ENCODE data around the gene MGAT5. TPM values are rescaled to one million over a fixed set of nuclear protein-coding genes. Genes with fewer than 3 reads are reported as not detected.

The MGAT5 gene
- total RNA-seq, 4 donors from 2014 or later: 16.3 to 37.8 (median 32.5) TPM

GRCh38 chr2:134426721-134427120 lies 172.8 kb downstream of the MGAT5 start:
- WGBS, 2 donors: 95 to 97% methylated on average over 3 of the region's 3 CpGs
- no peak for DNase-seq (ENCODE audit: low spot score in 2 of 2)
- TF ChIP-seq CTCF (IDR thresholded peaks at IDR 0.05) (no peak), POLR2A (IDR thresholded peaks at IDR 0.05) (no peak)
- H3K4me3 ChIP-seq (ENCODE audit: low read depth, poor library complexity, severe bottlenecking): no peak overlapping the region
- intact Hi-C loops (cut with DNase I; ENCODE audit: low total_unique reads): no loop called here

GRCh38 chr2:134429886-134430285 lies 176.0 kb downstream of the MGAT5 start:
- 90 to 96% methylated on average over 4 of the region's 4 CpGs for WGBS, 2 donors
- TF ChIP-seq CTCF (IDR thresholded peaks at IDR 0.05): no peak
- intact Hi-C loops (cut with DNase I; ENCODE audit: low total_unique reads): no loop called here
- no peak for DNase-seq (ENCODE audit: low spot score in 2 of 2)
- H3K4me3 ChIP-seq (ENCODE audit: low read depth, poor library complexity, severe bottlenecking): no peak overlapping the region

GRCh38 chr2:134431838-134432434 lies 178.1 kb downstream of the MGAT5 start:
- TF ChIP-seq POLR2A (IDR thresholded peaks at IDR 0.05): no peak
- intact Hi-C loops (cut with DNase I; ENCODE audit: low total_unique reads): no loop called here
- DNase-seq (ENCODE audit: low spot score in 2 of 2): no peak
- WGBS, 2 donors: 81 to 90% methylated on average over 2 of the region's 2 CpGs
- no peak overlapping the region for H3K4me3 ChIP-seq (ENCODE audit: low read depth, poor library complexity, severe bottlenecking)

- no peak overlapping the region for H3K4me3 ChIP-seq (ENCODE audit: low read depth, poor library complexity, severe bottlenecking)
- WGBS, 2 donors: 96 to 100% methylated on average over 3 of the region's 3 CpGs
- intact Hi-C loops (cut with DNase I; ENCODE audit: low total_unique reads): no loop called here
- DNase-seq (ENCODE audit: low spot score in 2 of 2): no peak
- TF ChIP-seq POLR2A (IDR thresholded peaks at IDR 0.05) (no peak), CTCF (IDR thresholded peaks at IDR 0.05) (no peak)
Observed at GRCh38 chr2:134432435-134432883, 178.6 kb downstream of the MGAT5 start.

- intact Hi-C loops (cut with DNase I; ENCODE audit: low total_unique reads): no loop called here
- no peak for DNase-seq (ENCODE audit: low spot score in 2 of 2)
- no peak for TF ChIP-seq CTCF (IDR thresholded peaks at IDR 0.05)
- 90% methylated on average over 7 of the region's 7 CpGs for WGBS, 2 donors
- no peak overlapping the region for H3K4me3 ChIP-seq (ENCODE audit: low read depth, poor library complexity, severe bottlenecking)
Observed at GRCh38 chr2:134433469-134433868, 179.6 kb downstream of the MGAT5 start.

- WGBS, 2 donors: 96 to 98% methylated on average over 6 of the region's 6 CpGs
Observed at GRCh38 chr2:134433979-134434378, 180.1 kb downstream of the MGAT5 start.

More at GRCh38 chr2:134433979-134434378, 180.1 kb downstream of the MGAT5 start:
- DNase-seq (ENCODE audit: low spot score in 2 of 2): no peak
- intact Hi-C loops (cut with DNase I; ENCODE audit: low total_unique reads): no loop called here
- no peak overlapping the region for H3K4me3 ChIP-seq (ENCODE audit: low read depth, poor library complexity, severe bottlenecking)
- no peak for TF ChIP-seq POLR2A (IDR thresholded peaks at IDR 0.05)
- no peak for TF ChIP-seq CTCF (IDR thresholded peaks at IDR 0.05)
